Measurements from ENCODE around the gene AJM1. TPM values are rescaled to one million over a fixed set of nuclear protein-coding genes. Genes with fewer than 3 reads are reported as not detected.
A peak's percentile ranks its signal among the peaks of the same experiment; 100 is the strongest.

AJM1 gene
- total and polyA plus RNA-seq, 2 of the 8 experiments (the other 6 are each of a cell fraction or from before 2014, with no cell fraction given) = 0.12 to 0.97 TPM

GRCh38 chr9:136867480-136867879 is 25.2 kb downstream of the AJM1 start:
- no peak overlapping the region for H2BK120ac ChIP-seq (replicated peaks; ENCODE audit: low read depth, low read length)
- peaks cover 7 to 20% of the 10 kb centered on the region in 2 experiments for H4K20me1 ChIP-seq (replicated peaks in 1 of 2; ENCODE audit: control insufficient read depth in 1 of 2, insufficient read depth in 2 of 2, low read length in 2 of 2)
- H4K5ac ChIP-seq (ENCODE audit: insufficient read length, low read depth, low read length) = no peak overlapping the region
- 96% methylated on average over 18 of the region's 18 CpGs; no CpG with 5 or more reads in 1 of the 2 experiments for WGBS, 2 experiments (ENCODE audit: extremely low coverage in 1 of 2, insufficient coverage in 1 of 2, insufficient read length in 1 of 2, insufficient replicate concordance in 2 of 2, low coverage in 1 of 2, low lambda C conversion rate in 2 of 2, missing lambda C conversion rate in 1 of 2)
- H3K18ac ChIP-seq (ENCODE audit: extremely low read depth, low read length) = no peak overlapping the region
- no peak overlapping the region; a peak in 1 of 7 replicates for H3K9ac ChIP-seq (replicated peaks in 1 of 4; ENCODE audit: extremely low read depth in 1 of 4, low read depth in 3 of 4, low read length in 3 of 4)
- no peak overlapping the region for H3K56ac ChIP-seq (replicated peaks; ENCODE audit: insufficient read length, low read depth, low read length)
- ChIA-PET POLR2A (ENCODE audit: partially characterized antibody) (interaction anchor here (1.0 to 3.5 kb wide), 5 partner anchors 8 to 31 kb away, joined by 3 to 12 read pairs (median 5); no protein-coding TSS in a partner anchor), CTCF (ENCODE audit: partially characterized antibody) (interaction anchor here (0.8 to 1.1 kb wide), 3 partner anchors 17 to 25 kb away, joined by 3 to 4 read pairs (median 3); partner anchors contain the start of gene AJM1)
- no peak overlapping the region for H3K23ac ChIP-seq (ENCODE audit: insufficient read length)
- no peak for DNase-seq (ENCODE audit: low read depth in 1 of 2, low spot score in 2 of 2)
- H2BK12ac ChIP-seq (ENCODE audit: low read depth, low read length) = no peak overlapping the region
- no peak overlapping the region for H3K4ac ChIP-seq (replicated peaks; ENCODE audit: insufficient read length, low read depth, low read length)
- peaks cover 10% of the 10 kb centered on the region for H3K79me1 ChIP-seq (ENCODE audit: low read depth, low read length)
- no peak overlapping the region for H4K8ac ChIP-seq (ENCODE audit: extremely low read depth, insufficient read depth, low read length)
- H4K91ac ChIP-seq (replicated peaks; ENCODE audit: insufficient read length, low read length) = no peak overlapping the region
- H3K4me1 ChIP-seq (replicated peaks in 1 of 4; ENCODE audit: control insufficient read depth in 3 of 4, insufficient read depth in 4 of 4, low read length in 3 of 4) = peaks cover 0 to 6% (median 5%) of the 10 kb centered on the region in 4 experiments; a peak in 5 of 7 replicates
- peaks cover 5% of the 10 kb centered on the region; the same call in 1 of the 2 replicates for H3K23me2 ChIP-seq (ENCODE audit: low read depth, low read length)
- H3K9me3 ChIP-seq (ENCODE audit: insufficient read depth in 2 of 2, low read depth in 1 of 2, low read length in 1 of 2) = peaks cover 25 to 30% of the 10 kb centered on the region in 2 experiments
- no peak overlapping the region for H2BK5ac ChIP-seq (ENCODE audit: low read depth, low read length)
- H3K79me2 ChIP-seq (ENCODE audit: control insufficient read depth in 1 of 2, insufficient read depth in 2 of 2, low read length in 2 of 2) = peaks cover 5 to 17% of the 10 kb centered on the region in 2 experiments; a peak in 3 of 4 replicates
- peak overlapping the region in 1 of 4 experiments; percentile 99; a peak in 1 of 8 replicates for H3K4me3 ChIP-seq (ENCODE audit: extremely low read depth in 1 of 4, insufficient read depth in 2 of 4, low read depth in 3 of 4, low read length in 4 of 4)
- H3K14ac ChIP-seq (ENCODE audit: insufficient read length) = no peak overlapping the region
- no peaks in the 10 kb centered on the region for H3K27me3 ChIP-seq (replicated peaks in 1 of 4; ENCODE audit: control insufficient read depth in 3 of 4, extremely low read depth in 1 of 4, insufficient read depth in 3 of 4, low read length in 3 of 4)
- H2AFZ ChIP-seq (ENCODE audit: low read length) = no peak overlapping the region
- FAIRE-seq = no peak
- H3K27ac ChIP-seq (ENCODE audit: low read depth, low read length) = no peak overlapping the region
- peak overlapping the region in 1 of 2 experiments; percentile 76; a peak in 1 of 4 replicates for H3K4me2 ChIP-seq (ENCODE audit: insufficient read depth in 1 of 2, low read depth in 2 of 2, low read length in 2 of 2)
- H2AK5ac ChIP-seq (ENCODE audit: low read depth, low read length) = no peak overlapping the region
- H2BK20ac ChIP-seq (ENCODE audit: low read length) = no peak overlapping the region
- no peak overlapping the region for H2BK15ac ChIP-seq (ENCODE audit: low read length)
- H3K36me3 ChIP-seq (ENCODE audit: control insufficient read depth in 2 of 4, insufficient read depth in 4 of 4, low read length in 3 of 4) = peaks cover 9 to 19% (median 15%) of the 10 kb centered on the region in 4 experiments
- TF ChIP-seq EP300 (IDR thresholded peaks at IDR 0.05; ENCODE audit: borderline replicate concordance in 1 of 2, low read depth in 2 of 2, low read length in 2 of 2) = no peak
- TF ChIP-seq CHD2 (IDR thresholded peaks at IDR 0.05; ENCODE audit: low read length) = no peak
- TF ChIP-seq NRF1 (IDR thresholded peaks at IDR 0.05; ENCODE audit: low read depth, low read length) = no peak
- TF ChIP-seq RAD21 (IDR thresholded peaks at IDR 0.05 in 1 of 2, conservative IDR thresholded peaks at IDR 0.05 in 1 of 2; ENCODE audit: low read depth in 2 of 2, low read length in 2 of 2) = no peak
- no peak for TF ChIP-seq MAX (IDR thresholded peaks at IDR 0.05)
- TF ChIP-seq HDAC2 (IDR thresholded peaks at IDR 0.05; ENCODE audit: borderline replicate concordance in 1 of 2, low read depth in 2 of 2, low read length in 2 of 2) = no peak
- no peak for TF ChIP-seq POU5F1 (IDR thresholded peaks at IDR 0.05; ENCODE audit: low read depth, low read length)
- no peak for TF ChIP-seq EZH2 (IDR thresholded peaks at IDR 0.05; ENCODE audit: low read depth, low read length, severe bottlenecking)
- TF ChIP-seq SRF (IDR thresholded peaks at IDR 0.05; ENCODE audit: low read depth, low read length) = no peak
- TF ChIP-seq KDM4A (IDR thresholded peaks at IDR 0.05; ENCODE audit: low read depth, low read length, severe bottlenecking) = no peak
- no peak for TF ChIP-seq CBX8 (IDR thresholded peaks at IDR 0.05; ENCODE audit: borderline replicate concordance, low read depth, low read length)
- no peak for TF ChIP-seq JUN (IDR thresholded peaks at IDR 0.05; ENCODE audit: low read depth, low read length)

Data from H1 (cell line).